DND-41 (cell line): ENCODE data around the gene LRRIQ1.

Experiments
- CTCF ChIP-seq: IDR thresholded peaks from 2 replicates; pipeline ENCODE4 v1.5.1; 2012; ENCODE audit warnings: borderline replicate concordance, low read length, moderate library complexity, mild to moderate bottlenecking; ENCODE audit not compliant: poor library complexity, severe bottlenecking; ENCODE audit errors: extremely low read depth
- EZH2 ChIP-seq: IDR thresholded peaks from 3 replicates; pipeline ENCODE4 v1.6.1; 2012; ENCODE audit warnings: borderline replicate concordance, low read depth, mild to moderate bottlenecking, moderate library complexity, low read length, inconsistent platforms; ENCODE audit not compliant: severe bottlenecking

- TF ChIP-seq CTCF = no peak
- TF ChIP-seq EZH2 = no peak
These were observed 59.4 kb downstream of the LRRIQ1 start for GRCh38 chr12:85095501-85095900.
